ENCODE data around the gene CDT1.

Gene CDT1

DNA sequence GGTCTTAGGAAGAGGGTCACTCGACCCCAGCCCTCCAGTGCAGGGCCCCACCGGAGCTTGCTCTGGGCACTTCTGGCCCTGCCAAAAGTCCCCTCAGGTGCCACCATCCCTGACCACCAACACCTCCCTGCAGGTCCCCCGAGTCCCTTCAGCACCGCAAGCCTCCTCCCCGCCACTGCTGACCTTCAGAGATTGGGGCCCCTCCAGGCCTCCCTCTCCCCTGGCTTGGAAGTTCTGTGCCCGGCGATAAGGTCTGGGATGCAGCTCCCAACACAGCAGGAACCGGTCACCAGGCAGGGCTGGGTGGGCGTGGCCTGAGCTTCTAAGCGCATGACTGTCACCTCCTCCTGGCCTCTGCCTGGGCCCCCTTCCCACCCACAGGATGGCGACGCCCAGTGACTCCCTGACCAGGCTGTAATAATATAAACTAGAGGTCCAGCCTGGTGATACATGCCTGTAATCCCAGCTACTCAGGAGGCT lies 29.7 kb upstream of the CDT1 start:
- Histone ChIP-seq H3K36me3 (no peaks in the 10 kb centered on the region), H3K27ac (peak overlapping the region; percentile 60), H3K4me3 (no peak overlapping the region), H3K4me1 (peaks cover 0 to 65% (median 49%) of the 10 kb centered on the region in 4 donors), H3K9me3 (no peaks in the 10 kb centered on the region), H3K27me3 (no peaks in the 10 kb centered on the region)
- DNase-seq: peak in 1 of 2 donors; percentile 47
- intact Hi-C loops (cut with DNase I; ENCODE audit: low total_unique reads): no loop called here
- TF ChIP-seq, protein P1, sequence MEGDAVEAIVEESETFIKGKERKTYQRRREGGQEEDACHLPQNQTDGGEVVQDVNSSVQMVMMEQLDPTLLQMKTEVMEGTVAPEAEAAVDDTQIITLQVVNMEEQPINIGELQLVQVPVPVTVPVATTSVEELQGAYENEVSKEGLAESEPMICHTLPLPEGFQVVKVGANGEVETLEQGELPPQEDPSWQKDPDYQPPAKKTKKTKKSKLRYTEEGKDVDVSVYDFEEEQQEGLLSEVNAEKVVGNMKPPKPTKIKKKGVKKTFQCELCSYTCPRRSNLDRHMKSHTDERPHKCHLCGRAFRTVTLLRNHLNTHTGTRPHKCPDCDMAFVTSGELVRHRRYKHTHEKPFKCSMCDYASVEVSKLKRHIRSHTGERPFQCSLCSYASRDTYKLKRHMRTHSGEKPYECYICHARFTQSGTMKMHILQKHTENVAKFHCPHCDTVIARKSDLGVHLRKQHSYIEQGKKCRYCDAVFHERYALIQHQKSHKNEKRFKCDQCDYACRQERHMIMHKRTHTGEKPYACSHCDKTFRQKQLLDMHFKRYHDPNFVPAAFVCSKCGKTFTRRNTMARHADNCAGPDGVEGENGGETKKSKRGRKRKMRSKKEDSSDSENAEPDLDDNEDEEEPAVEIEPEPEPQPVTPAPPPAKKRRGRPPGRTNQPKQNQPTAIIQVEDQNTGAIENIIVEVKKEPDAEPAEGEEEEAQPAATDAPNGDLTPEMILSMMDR (IDR thresholded peaks at IDR 0.05): no peak

DNA sequence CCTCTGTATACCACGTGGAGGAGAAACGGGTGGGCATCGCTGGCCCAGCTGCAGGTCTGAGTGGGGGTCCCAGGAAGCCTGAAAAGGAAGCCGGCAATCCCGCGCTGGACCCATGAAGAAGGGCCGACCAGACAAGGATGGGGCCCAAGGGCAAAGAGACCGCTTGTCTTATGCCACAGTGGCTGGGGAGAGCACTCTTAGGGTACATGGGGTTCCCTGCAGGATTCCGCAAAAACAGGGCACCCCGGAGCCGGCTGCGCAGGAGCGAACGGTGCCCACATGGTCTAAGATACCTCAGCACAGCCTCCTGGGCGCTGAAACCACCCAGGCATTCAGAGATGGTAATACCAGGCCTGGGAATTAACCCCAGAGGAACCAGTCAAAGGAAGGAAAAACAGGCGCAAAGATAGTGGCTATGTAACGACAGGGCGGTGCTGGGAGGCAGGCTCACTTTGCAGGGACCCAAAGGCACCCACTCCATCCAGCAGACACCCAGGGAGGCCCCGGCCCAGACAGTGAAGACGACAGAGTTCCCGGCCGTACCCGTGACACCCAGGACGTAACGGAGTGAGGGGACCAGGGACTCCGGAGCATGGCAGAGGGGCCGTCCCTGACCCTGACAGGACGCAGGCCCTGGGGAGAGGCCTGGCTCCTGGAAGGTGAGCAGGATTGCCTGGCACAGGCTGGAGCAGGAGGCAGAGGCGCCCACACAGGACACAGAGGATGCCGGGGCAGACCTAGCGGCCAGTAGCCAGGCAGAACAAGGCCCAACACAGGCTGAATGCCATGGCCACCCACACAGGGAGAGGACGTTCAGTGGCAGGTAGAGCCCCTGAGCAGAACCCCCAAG lies 28.8 kb upstream of the CDT1 start:
- Histone ChIP-seq H3K36me3 (no peaks in the 10 kb centered on the region), H3K27me3 (no peaks in the 10 kb centered on the region), H3K27ac (peak overlapping the region in 1 of 2 donors; percentile 60), H3K4me1 (peaks cover 2 to 65% (median 50%) of the 10 kb centered on the region in 4 donors), H3K9me3 (no peaks in the 10 kb centered on the region), H3K4me3 (no peak overlapping the region)
- TF ChIP-seq, protein P1 (IDR thresholded peaks at IDR 0.05): no peak
- intact Hi-C loops (cut with DNase I; ENCODE audit: low total_unique reads): no loop called here
- DNase-seq: no peak

DNA sequence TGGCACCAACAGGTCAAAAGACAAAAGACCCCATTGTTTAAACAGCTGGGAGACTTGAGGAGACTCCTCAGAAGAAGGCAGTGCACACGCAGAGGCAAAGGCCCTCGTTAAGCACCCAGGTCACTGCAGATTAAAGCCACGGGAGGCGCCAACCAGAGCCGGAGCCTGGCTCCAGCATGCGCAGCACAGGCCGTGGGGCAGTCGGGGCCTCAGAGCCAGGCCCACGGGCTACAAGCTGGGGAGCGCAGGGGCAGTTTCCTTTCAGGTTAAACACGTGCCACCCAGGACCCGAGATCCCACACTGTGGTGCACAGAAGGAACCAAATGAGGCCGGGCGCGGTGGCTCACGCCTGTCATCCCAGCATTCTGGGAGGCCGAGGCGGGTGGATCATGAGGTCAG lies 27.8 kb upstream of the CDT1 start:
- Histone ChIP-seq H3K9me3 (no peaks in the 10 kb centered on the region), H3K27me3 (no peaks in the 10 kb centered on the region), H3K27ac (no peak overlapping the region), H3K4me3 (no peak overlapping the region), H3K36me3 (no peaks in the 10 kb centered on the region), H3K4me1 (peaks cover 5 to 63% (median 47%) of the 10 kb centered on the region in 4 donors)
- TF ChIP-seq, protein P1 (IDR thresholded peaks at IDR 0.05): no peak
- DNase-seq: no peak
- intact Hi-C loops (cut with DNase I; ENCODE audit: low total_unique reads): no loop called here

DNA sequence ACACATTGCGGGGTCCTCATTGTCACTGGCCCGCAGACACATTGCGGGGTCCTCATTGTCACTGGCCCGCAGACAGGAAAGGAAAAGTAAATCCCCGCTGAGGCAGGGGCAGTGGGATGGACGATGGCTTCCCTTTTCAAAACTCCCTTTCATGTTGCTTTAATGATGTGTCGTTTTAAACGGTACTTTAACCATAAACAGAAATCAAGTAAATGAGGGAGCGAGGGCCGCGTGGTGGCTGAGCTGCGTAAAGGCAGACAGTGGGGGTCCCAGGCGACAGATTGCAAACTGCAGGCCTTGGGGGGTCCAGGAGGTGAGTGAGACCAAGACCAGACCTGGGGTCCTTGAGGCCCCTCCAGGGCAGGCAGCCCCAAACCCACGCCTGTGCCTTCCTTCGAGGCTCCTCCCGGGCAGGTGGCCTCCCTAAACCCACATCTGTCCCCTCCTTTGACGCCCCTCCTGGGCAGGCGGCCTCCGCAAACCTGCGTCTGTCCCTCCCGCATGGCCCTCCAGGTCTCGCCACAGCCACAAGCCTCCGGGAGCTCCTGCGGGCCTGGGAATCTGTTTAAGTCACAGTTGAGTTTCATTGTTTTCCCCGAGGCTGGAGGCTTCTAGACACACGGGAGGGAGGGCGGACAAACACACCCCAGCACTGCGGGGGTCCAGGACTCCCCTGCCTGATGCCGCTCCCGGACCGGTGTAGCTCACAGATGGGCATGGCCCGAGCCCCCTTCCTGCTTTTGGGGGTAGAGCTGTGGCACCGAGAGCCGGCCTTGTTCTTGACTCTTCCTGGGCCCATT lies 25.9 kb upstream of the CDT1 start:
- TF ChIP-seq, protein P1 (IDR thresholded peaks at IDR 0.05): no peak
- intact Hi-C loops (cut with DNase I; ENCODE audit: low total_unique reads): no loop called here
- Histone ChIP-seq H3K4me1 (peaks cover 5 to 62% (median 49%) of the 10 kb centered on the region in 4 donors), H3K36me3 (no peaks in the 10 kb centered on the region), H3K27ac (no peak overlapping the region), H3K27me3 (no peaks in the 10 kb centered on the region), H3K4me3 (no peak overlapping the region), H3K9me3 (no peaks in the 10 kb centered on the region)
- DNase-seq: no peak

DNA sequence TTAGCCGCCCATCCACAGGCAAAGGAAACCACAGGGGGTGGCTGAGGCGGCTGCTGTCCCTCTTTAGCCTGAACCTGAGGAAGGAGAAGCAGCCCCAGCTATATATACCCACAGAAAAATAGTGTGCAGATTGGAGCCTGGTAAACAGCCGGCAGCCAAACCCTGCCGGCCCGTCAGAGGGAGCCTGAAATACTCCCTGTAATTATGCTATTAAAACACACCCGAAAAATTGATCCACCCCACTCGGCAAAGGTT lies 25.4 kb upstream of the CDT1 start:
- TF ChIP-seq, protein P1 (IDR thresholded peaks at IDR 0.05): no peak
- H3K4me1 ChIP-seq: peaks cover 5 to 62% (median 49%) of the 10 kb centered on the region in 4 donors

More for the DNA sequence above, 25.4 kb upstream of the CDT1 start:
- H3K36me3 ChIP-seq: no peaks in the 10 kb centered on the region
- no peak overlapping the region for H3K4me3 ChIP-seq
- H3K9me3 ChIP-seq: no peaks in the 10 kb centered on the region
- no peak for DNase-seq
- H3K27me3 ChIP-seq: no peaks in the 10 kb centered on the region
- H3K27ac ChIP-seq: no peak overlapping the region
- intact Hi-C loops (cut with DNase I; ENCODE audit: low total_unique reads): no loop called here

All from tibial artery (tissue), 4 donors.